Effector CD4-positive, alpha-beta T cell (primary cell): Measurements from ENCODE around the gene ZMYND8.
"Not testable (repeated sequence)": the region's sequence is repeated elsewhere in the genome, so short reads cannot be mapped to it uniquely, and the experiment has no call there.

Source experiments
- DNase-seq: peaks from one replicate; pipeline ENCODE4 v3.0.0-alpha.2; 2020

Gene ZMYND8

DNA sequence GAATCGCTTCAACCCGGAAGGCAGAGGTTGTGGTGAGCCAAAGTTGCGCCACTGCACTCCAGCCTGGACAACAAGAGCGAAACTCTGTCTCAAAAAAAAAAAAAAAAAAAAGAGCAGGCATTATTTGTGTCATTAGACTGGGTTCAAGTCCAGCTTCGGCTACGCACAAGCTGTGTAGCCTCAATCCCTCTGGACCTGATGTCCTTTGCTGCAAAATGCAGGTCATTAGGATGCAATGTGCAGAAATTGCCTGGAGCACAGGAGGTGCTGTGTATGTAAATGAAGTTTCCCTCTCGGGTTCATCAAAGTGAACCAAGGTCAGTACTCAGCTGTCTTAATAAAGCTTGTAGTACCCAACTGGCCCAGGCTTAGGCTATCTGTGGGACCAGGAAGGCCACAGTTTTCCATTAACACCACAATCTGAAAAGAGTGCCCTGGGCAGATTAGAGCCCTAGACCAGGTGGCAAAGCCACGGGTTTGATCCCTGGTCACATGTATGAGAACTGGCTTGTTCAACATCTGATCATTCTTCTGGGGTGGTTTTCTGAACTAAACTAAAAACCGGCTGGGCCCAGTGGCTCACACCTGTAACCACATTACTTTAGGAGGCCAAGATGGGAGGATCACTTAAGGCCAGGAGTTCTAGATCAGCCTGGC is 155.3 kb downstream of the ZMYND8 start:
- DNase-seq, result no peak

DNA sequence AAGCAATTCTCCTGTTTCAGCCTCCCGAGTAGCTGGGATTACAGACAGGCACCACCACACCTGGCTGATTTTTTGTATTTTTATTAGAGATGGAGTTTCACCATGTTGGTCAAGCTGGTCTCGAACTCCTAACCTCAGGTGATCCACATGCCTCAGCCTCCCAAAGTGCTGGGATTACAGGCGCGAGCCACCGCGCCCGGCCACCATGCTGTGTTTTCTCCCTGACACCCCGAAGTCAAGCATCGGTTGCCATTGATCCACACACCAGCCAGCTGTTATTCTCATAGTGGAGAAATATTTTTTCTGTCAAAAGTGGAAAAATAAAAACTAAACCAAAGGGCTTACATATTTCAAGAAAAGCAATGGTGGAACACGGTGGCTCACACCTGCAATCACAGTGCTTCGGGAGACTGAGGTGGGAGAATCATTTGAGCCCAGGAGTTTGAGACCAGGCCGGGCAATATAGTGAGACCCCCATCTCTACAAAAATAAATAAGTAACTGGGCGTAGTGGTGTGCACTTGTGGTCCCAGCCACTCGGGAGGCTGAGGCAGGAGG is 157.4 kb downstream of the ZMYND8 start:
- no peak for DNase-seq

DNA sequence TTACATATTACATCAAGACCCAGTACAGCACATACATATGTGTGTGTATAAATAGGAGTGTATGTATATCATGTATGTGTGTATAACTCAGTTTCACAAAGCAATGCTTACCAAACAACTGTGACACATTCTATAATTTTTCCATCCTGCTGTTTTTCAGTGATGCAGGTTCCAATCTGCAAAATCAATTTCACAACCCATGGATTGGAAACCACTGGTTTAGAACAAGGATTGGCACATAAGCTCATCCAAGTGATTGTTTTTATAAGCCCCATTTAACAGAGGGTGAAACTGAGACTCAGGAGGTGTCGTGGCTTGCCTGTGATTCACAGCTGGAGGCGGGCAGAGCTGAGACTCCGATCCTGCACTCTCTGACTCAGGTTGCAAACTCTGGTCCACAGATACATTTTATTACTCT is 158.2 kb downstream of the ZMYND8 start:
- no peak for DNase-seq

DNA sequence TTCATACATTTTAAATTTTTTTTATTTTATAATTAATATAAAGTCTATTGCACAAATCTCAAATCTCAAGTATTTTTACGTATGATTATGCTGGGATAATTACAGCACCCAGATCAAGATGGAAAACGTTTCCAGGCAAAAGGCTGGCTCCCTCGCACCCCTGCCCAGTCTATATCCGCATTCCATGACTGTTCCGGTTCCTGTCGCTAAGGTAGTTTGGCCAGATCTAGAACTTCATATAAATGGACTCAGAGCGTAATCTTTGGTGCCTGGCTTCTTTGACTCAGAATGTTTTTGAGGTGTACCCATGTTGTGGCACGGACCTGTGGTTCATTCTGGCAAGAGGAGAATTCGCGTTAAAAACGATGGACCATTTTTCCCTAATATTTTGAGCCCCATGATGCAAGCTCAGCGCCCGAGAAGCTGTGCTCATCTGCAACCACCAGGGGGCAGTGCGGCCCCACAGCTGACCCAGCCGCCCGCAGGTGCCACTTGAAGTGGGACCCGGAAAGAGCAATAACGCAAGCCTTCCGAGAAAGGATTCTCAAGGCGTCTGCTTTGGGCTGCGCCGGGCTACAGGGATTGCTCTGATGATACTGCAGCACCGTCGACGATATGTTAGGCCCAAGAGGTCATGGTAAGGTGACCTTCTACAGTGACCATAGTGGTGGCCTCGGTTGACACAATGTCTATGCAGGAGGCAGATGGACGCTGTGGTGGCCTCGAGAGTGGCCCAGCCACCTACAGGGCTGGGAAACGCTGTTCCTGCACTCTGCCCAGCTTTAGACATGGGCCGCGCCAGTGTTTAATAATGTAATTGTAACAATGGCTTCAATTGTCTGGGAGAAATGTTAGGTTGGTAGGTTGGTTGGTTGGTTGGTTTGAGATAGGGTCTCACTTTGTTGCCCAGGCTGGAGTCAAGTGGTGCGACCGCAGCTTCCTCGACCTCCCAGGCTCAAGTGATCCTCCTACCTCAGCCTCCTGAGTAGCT is 160.1 kb downstream of the ZMYND8 start:
- DNase-seq, result peak; percentile 61

DNA sequence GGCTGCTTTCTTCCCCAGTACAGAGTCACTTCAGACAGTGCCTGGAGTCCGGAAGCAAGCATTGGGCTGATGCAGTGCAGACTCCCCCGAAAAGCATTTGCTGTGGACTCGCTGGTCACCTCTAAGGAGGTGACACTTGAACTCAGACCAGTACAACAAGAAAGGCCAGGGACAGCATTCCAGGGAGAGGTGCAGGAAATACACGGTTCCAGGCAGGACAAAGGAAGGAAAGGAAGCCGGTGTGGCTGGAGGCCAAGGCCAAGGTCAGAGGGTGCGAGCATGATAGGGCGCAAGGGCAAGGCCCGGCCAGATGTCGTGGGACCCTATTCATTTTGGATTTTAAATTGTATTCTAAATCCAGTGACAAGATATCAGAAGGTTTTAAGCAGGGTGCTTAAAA is 160.9 kb downstream of the ZMYND8 start:
- DNase-seq, result no peak

DNA sequence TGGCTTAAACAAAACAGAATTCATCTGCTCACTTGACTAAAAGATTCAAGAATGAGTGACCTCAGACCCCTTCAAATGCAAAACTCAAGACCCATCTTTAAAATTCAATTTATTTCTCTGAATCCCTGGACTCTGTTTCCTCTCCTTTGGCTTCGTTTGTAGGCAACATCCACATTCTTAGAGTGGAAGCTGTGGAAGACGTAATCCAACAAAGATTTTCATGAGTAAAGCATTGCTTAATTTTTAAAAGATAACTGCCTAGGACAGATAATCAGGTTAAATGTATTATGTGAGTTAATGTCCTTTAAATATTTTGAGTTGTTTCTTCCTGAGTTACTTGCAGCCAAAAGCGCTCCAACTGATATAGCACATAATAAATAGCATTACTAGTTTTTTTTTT is 164.5 kb downstream of the ZMYND8 start:
- no peak for DNase-seq

DNA sequence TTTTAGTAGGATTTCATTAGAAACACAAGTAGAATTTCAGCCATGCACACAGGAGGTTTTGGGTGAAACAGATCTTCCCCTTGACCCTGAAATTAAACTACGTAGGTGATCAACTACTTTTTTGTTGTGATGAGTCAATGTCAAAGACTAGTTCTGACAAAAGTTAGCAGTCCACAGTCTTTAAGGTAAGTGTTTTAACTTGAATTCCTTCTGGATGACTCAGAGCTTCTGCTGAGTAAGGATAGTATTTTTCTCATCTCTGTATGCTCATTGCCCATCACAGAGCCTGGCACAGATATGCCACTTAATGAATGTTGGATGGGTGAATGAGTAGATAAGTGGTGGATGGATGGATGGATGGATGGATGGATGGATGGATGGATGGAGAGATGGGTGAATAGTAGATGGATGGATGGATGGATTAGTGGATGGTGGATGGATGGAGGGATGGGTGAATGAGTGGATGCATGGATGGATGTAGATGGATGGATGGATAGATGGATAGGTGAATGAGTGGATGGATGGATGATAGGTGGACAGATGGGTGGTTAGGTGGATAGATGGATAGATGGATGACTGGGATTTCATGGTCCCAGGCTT is 165.3 kb downstream of the ZMYND8 start:
- DNase-seq, result no peak

DNA sequence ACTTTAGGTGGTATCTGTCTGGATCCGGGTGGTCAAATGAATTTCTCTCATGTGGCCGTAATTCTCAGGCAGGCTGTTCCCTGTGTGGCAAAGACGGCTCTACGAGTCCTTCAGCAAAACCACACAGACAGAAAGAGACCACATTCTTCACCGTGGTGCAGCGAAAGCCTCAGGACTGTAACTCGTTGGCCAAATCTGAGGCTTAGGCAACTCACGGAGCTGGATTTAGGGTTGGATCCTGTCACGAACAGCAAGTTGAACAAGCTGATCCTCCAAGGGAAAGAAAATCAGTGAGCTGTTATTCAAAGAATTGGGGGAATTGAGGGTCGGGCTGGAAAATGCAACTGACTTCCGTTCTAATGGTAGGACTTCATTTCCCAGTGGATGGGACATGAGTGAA is 167.4 kb downstream of the ZMYND8 start:
- no peak for DNase-seq

DNA sequence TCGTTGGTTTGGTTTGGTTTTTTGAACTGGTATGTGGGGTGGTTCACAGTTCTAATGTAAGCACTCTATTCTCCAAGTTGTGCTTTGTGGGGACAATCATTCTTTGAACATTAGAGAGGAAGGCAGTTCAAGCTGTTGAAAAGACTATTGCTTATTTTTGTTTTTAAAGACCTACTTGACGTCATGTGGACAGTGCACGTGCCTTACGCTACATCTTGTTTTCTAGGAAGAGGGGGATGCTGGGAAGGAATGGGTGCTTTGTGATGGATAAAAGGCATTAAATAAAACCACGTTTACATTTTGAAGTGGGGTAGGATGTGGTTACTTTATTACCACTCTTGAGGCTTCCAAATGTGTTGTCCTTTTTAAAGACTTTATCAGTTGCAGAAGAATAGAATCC is 168.0 kb downstream of the ZMYND8 start:
- no peak for DNase-seq

DNA sequence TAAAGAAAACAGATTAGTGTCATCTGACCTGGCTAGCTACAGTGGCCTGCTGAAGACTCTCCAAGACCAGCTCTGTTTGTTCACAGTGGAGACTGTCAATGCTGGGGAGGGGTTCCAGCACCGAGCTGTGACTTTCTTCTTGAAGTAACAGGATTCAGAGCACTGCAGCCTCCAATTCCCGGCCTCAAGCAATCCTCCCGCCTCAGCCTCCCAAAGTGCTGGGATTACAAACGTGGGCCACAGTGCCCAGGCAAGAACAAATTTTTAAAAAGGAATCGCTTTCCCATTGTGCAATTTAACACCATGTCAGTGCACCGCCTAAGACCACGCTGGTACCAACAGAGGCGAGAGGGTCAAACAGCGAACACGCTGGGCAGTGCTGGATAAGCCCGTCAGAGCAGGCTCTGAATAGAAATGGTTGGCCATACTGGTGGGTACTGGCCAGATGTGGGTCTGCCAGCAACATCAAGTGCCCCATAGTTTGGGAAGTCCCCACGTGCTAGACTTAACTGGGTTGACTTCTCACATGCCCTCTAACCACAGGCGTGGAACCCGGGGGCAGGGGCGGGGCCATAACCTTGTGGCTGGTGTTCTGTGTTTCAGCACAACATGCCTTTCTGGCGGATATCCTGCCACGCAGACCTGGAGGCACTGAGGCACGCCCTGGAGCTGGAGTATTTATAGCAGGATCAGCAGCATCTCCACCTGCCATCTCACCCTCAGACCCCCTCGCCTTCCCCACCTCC is 168.9 kb downstream of the ZMYND8 start:
- no peak for DNase-seq

DNA sequence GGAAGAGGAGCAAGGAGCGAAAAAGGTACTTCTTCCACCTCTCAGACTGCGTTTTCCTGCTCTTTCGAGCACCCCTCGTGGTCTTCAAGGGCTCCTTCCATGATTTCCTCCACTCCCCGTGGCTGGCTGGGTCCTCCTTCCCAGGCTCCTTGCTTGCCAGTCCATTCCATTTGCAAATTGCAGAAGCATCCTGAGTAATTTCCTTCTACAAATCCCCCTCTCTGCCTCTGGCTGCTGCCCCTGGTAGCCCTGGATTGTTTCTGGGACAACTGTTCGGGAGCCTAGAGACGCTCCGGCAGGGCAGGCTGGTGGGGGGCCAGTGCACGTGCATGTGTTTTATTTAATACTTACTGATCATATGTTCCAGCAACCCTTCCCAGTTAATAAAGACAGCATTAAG is 173.1 kb downstream of the ZMYND8 start:
- DNase-seq, result no peak

DNA sequence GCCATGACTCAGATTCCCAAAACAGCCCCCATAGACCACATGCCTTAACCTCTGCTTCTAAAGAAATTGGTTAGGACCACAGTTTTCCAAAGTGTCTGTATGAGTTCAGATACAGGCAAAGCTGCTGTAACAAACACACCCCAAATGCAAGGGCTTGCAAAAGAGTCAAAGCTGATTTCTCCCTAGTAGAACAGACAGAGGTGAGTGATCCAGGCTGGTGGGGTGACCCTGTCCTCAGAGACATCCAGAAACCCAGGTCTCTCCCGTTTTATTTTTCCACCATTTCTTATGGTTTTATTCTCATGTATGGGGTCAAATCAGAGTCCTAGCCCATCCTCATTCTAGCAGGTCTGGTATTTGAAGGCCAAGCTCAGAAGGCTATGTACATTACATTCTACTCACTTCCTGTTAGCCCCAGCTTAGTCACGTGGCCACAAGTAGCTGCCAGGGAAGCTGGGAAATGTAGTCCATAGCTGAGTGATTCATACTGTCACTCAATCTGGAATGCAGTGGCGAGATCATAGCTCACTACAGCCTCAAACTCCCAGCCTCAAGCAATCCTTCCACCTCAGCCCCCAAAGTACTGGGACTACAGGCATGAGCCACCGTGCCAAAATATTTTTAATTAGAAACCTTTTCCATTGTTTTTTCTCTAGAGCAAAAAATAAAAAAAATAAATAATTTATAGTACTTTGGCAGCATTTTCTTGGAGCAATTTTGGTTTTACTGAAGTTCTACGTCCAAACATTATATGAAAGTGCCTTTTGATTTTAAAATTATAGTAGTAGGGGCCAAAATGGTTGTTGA is 175.2 kb downstream of the ZMYND8 start:
- no peak for DNase-seq

DNA sequence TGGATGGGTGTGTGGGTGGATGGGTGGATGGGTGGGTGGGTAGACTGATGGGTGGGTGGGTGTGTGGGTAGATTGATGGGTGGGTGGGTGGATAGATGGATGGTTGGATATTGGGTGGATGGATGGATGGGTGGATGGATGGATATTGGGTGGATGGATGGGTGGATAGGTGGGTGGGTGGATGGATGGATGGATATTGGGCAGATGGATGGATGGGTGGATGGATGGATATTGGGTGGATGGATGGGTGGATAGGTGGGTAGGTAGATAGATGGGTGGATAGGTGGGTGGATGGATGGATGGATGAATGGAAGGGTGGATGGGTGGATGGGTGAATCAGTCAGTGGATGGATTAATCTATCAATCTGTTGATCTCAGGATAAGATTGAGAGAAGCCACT is 177.2 kb downstream of the ZMYND8 start:
- DNase-seq, result no peak

DNA sequence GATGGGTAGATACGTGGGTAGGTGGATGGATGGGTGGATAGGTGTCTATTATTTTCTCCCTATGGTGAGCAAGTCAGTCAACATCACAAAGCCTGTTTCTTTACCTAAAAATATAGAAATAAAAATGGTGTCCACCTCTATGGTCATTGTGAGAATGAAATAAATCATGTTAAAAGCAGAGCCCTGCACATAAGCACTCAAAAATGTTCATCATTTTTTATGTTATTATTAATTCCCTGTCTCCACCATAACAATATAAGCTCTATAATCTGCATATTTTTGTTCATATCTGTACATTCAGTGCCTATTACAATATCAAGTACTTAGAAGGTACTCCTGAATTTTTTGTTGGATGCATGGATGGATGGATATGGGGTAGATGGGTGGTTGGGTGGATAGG is 177.6 kb downstream of the ZMYND8 start:
- DNase-seq, result no peak

DNA sequence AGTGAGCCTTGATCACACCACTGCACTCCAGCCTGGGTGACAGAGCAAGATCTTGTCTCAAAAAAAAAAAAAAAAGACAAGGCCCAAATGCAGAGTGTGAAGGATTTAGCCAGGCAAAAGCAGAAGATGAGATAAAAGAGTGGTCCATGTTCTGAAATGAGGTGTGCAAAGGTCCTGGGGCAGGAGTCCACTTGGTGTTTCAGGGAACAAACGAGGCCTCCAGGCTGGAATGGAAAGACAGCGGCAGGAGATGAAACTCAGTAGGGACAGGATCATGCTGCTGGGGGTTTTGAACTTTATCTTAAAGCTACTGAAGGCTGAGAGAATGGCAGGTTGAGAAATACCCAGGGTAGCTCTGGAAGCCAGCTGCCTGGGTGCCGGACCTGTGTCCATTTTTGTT is 178.2 kb downstream of the ZMYND8 start:
- DNase-seq, result no peak

DNA sequence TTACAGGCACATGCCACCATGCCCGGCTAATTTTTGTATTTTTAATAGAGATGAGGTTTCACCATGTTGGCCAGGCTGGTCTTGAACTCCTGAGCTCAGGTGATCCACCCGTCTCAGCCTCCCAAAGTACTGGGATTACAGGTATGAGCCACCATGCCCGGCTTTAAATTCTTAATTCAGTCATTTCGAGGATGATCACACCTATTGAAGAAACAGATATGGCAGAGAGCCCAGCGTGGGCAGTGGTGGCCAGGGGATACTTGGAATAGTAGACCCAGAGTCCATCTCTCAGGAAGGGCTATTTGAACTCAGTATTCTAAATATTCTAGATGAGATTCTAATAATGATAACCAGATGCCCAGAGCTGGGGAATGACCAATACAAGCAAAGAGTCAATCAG is 180.3 kb downstream of the ZMYND8 start:
- not testable (repeated sequence) for DNase-seq

DNA sequence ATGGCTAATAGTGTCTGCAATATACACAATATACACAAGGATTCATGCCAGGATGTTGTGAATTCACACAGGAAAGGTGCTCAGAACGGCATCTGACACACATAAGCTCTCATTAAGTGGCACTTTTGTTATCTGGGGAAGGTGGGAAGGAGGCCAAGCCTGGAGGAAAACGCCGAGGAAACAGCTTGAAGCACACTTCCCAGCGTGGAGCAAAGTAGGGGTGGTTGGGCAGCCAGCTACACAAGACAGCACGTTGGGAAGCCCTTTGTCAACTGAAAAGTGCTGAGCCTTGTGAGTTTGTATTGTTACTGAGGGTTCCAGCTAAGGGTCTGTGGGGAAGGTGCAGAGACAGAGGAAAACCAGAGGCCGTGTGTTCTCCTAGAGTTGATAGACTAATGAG is 181.0 kb downstream of the ZMYND8 start:
- no peak for DNase-seq

DNA sequence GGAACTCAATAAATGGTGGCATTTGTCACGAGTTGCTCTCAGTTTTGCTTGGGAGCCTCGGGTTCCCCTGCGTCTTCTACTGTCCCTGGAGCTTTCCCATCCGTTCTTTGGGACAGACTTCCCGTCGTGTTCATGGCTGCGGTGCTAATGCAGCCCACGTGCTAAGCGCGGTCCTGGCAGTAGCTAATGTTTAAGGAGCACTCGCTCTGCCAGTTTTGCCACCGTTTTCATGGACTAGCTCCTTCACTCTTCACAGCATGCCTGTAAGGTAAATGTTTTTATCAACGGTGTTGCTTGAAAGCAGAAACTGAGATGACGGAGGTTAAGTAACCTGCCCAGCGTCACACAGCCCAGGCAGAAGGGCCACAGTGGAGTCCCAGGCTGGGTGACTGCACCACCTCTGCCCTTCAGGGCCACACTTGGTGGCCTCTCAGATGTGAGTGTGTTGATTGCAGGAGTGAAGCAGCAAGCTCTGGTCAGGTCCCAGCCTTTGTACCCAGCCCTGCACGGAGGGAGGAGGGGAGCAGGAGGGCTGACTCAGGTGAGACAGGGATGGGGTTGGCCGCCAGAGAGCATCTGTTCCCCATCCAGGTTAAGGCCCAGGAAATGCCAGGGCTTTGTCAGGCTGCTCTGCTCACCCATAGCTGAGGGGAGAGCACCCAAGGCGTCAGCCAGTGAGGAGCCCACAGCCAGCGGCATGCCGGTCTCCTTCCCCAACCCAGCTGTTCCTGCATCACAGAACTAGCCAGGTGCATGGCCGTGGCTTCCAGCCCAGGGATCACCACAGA is 181.8 kb downstream of the ZMYND8 start:
- no peak for DNase-seq

DNA sequence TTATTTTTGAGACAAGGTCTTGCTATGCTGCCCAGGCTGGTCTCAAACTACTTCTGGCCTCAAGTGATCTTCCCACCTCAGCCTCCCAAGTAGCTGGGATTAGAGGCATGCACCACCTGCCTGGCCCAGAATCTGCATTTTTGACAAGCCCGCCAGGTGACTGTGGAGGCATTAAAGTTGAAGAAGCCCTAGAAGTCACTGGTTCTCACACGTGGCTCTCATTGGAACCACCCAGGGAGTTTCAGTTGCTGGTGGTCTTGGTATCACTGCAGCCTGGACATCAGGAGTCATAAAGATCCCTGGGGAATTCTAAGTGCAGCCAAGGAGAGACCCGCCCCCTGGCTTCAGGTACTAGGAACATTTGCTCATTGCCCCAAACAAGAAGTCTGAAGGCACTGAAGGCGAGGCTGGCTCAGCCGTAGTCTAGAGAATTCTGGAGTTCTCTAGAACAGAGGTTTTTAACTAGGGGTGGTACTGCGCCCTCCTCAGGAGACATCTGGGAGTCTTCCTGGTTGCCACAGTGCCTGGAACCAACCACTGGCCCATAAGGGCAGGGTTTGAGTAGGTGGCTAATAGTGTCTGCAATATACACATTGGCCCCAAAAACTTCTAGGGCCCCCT is 182.8 kb downstream of the ZMYND8 start:
- DNase-seq, result no peak

DNA sequence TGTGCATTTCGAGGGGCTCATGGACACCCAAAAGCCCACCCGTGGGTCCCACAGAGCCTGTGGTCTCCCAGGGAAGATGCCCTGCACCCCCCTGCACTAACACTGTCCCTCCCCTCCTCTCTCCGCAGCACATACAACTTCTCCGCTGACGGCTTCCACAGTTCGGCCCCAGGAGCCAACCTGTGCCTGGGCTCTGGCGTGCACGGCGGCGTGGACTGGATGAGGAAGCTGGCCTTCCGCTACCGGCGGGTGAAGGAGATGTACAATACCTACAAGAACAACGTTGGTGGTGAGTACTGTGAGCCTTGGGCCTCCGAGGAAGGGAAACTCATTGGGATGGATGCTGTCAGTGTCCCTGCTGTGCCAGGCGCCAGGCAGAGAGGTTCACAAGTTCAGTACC is 183.9 kb downstream of the ZMYND8 start:
- DNase-seq, result no peak

DNA sequence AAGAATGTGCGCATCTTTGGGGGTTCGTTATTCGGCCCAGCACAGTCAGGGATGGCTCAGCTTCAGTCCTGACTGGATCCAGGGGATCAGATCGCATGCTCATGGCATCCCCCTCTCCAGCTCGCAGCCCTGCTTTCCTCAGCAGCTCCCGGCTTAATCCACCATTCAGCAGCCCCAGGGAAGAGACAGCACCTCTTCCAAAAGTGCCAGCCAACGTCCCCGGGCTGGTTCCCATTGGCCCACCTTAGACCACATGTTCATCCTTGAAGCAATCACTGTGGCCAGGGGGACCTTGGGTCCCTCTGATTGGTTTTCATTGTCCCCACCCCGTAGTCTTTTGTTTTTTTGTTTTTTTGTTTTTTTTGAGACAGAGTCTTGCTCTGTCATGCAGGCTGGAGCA is 188.7 kb downstream of the ZMYND8 start:
- no peak for DNase-seq
